ENCODE measurements around the gene ARHGAP45. TPM values are rescaled to one million over a fixed set of nuclear protein-coding genes. Genes with fewer than 3 reads are reported as not detected.
"Not testable (repeated sequence)": the region's sequence is repeated elsewhere in the genome, so short reads cannot be mapped to it uniquely, and the experiment has no call there.

ARHGAP45 gene
- total RNA-seq, 1 donor from 2014 or later = 15.6 TPM

- DNase-seq (ENCODE audit: low spot score) = no peak
These were observed 48.9 kb downstream of the ARHGAP45 start for GRCh38 chr19:1115646-1116420.

- no peak for DNase-seq (ENCODE audit: low spot score)
These were observed 50.0 kb downstream of the ARHGAP45 start for GRCh38 chr19:1116726-1117581.

GRCh38 chr19:1117654-1118053 lies 50.7 kb downstream of the ARHGAP45 start:
- DNase-seq (ENCODE audit: low spot score) = no peak

- no peak for DNase-seq (ENCODE audit: low spot score)
These were observed 52.0 kb downstream of the ARHGAP45 start for GRCh38 chr19:1118999-1119398.

- no peak for DNase-seq (ENCODE audit: low spot score)
These were observed 52.7 kb downstream of the ARHGAP45 start for GRCh38 chr19:1119475-1120217.

- no peak for DNase-seq (ENCODE audit: low spot score)
These were observed 54.4 kb downstream of the ARHGAP45 start for GRCh38 chr19:1121395-1121794.

- no peak for DNase-seq (ENCODE audit: low spot score)
These were observed 55.3 kb downstream of the ARHGAP45 start for GRCh38 chr19:1122021-1122971.

GRCh38 chr19:1122972-1123363 lies 56.0 kb downstream of the ARHGAP45 start:
- DNase-seq (ENCODE audit: low spot score) = no peak

- DNase-seq (ENCODE audit: low spot score) = no peak
These were observed 56.4 kb downstream of the ARHGAP45 start for GRCh38 chr19:1123381-1123780.

GRCh38 chr19:1123885-1124677 lies 57.1 kb downstream of the ARHGAP45 start:
- no peak for DNase-seq (ENCODE audit: low spot score)

- DNase-seq (ENCODE audit: low spot score) = no peak
These were observed 58.9 kb downstream of the ARHGAP45 start for GRCh38 chr19:1125601-1126467.

- no peak for DNase-seq (ENCODE audit: low spot score)
These were observed 60.2 kb downstream of the ARHGAP45 start for GRCh38 chr19:1126984-1127760.

GRCh38 chr19:1128106-1128505 lies 61.1 kb downstream of the ARHGAP45 start:
- DNase-seq (ENCODE audit: low spot score) = no peak

GRCh38 chr19:1129084-1129483 lies 62.1 kb downstream of the ARHGAP45 start:
- DNase-seq (ENCODE audit: low spot score) = not testable (repeated sequence)

GRCh38 chr19:1129535-1129934 lies 62.6 kb downstream of the ARHGAP45 start:
- no peak for DNase-seq (ENCODE audit: low spot score)

GRCh38 chr19:1130771-1131717 lies 64.1 kb downstream of the ARHGAP45 start:
- DNase-seq (ENCODE audit: low spot score) = no peak

Measured in umbilical cord (tissue), 2 donors.